GM21390 (cell line): ENCODE results near the gene GUCA1C.

Source experiments
- ATAC-seq: cut with Tn5 transposase; IDR thresholded peaks from one replicate; pipeline ENCODE4 v1.9.1; 2021; ENCODE audit not compliant: unreplicated experiment

GUCA1C gene

GRCh38 chr3:108953700-108954099 is at the start of gene GUCA1C:
TSS of gene GUCA1C (minus strand) at chr3:108953879. CDS start at chr3:108953762, 117 bp downstream.
- no peak for ATAC-seq

- ATAC-seq, result no peak
These were observed 44.8 kb upstream of the GUCA1C start for GRCh38 chr3:108998436-108998835.

- ATAC-seq, result no peak
These were observed 32.2 kb upstream of the GUCA1C start for GRCh38 chr3:108985844-108986243.

- no peak for ATAC-seq
These were observed 29.4 kb upstream of the GUCA1C start for GRCh38 chr3:108983051-108983450.

GRCh38 chr3:108976058-108976457 is 22.4 kb upstream of the GUCA1C start:
- no peak for ATAC-seq

- no peak for ATAC-seq
These were observed 19.3 kb upstream of the GUCA1C start for GRCh38 chr3:108973019-108973418.

GRCh38 chr3:108972482-108972881 is 18.8 kb upstream of the GUCA1C start:
- no peak for ATAC-seq

- no peak for ATAC-seq
These were observed 16.9 kb upstream of the GUCA1C start for GRCh38 chr3:108970561-108970960.

GRCh38 chr3:108966773-108967172 is 13.1 kb upstream of the GUCA1C start:
- no peak for ATAC-seq

GRCh38 chr3:108959017-108959416 is 5.3 kb upstream of the GUCA1C start:
- ATAC-seq, result no peak

GRCh38 chr3:108953210-108953609 is 469 bp downstream of the GUCA1C start:
- ATAC-seq, result no peak

- no peak for ATAC-seq
These were observed 1.7 kb downstream of the GUCA1C start for GRCh38 chr3:108951820-108952501.

- no peak for ATAC-seq
These were observed 5.8 kb downstream of the GUCA1C start for GRCh38 chr3:108947855-108948254.

- ATAC-seq, result no peak
These were observed 7.1 kb downstream of the GUCA1C start for GRCh38 chr3:108946292-108947285.

GRCh38 chr3:108940568-108941263 is 13.0 kb downstream of the GUCA1C start:
- no peak for ATAC-seq

GRCh38 chr3:108940166-108940565 is 13.5 kb downstream of the GUCA1C start:
- ATAC-seq, result no peak

GRCh38 chr3:108936924-108937689 is 16.6 kb downstream of the GUCA1C start:
- no peak for ATAC-seq

- ATAC-seq, result no peak
These were observed 22.6 kb downstream of the GUCA1C start for GRCh38 chr3:108931035-108931434.

GRCh38 chr3:108918866-108919265 is 34.8 kb downstream of the GUCA1C start:
- ATAC-seq, result no peak

- peak; percentile 94 for ATAC-seq
These were observed 38.7 kb downstream of the GUCA1C start for GRCh38 chr3:108914774-108915641.
